ENCODE measurements around the gene TMEM131L.

Gene TMEM131L

GRCh38 chr4:153476829-153477574 lies 10.8 kb downstream of the TMEM131L start:
- no peak for DNase-seq

GRCh38 chr4:153479101-153479500 lies 12.9 kb downstream of the TMEM131L start:
- no peak for DNase-seq

- no peak for DNase-seq
Measured at GRCh38 chr4:153480704-153481103, 14.5 kb downstream of the TMEM131L start.

GRCh38 chr4:153481478-153481877 lies 15.3 kb downstream of the TMEM131L start:
- DNase-seq = no peak

- DNase-seq = no peak
Measured at GRCh38 chr4:153483432-153484418, 17.6 kb downstream of the TMEM131L start.

- DNase-seq = no peak
Measured at GRCh38 chr4:153485359-153485758, 19.2 kb downstream of the TMEM131L start.

- no peak for DNase-seq
Measured at GRCh38 chr4:153485860-153486259, 19.7 kb downstream of the TMEM131L start.

- no peak for DNase-seq
Measured at GRCh38 chr4:153486281-153487151, 20.4 kb downstream of the TMEM131L start.

GRCh38 chr4:153488006-153488891 lies 22.1 kb downstream of the TMEM131L start:
- DNase-seq = no peak

GRCh38 chr4:153489856-153490558 lies 23.8 kb downstream of the TMEM131L start:
- no peak for DNase-seq

GRCh38 chr4:153490985-153491483 lies 24.9 kb downstream of the TMEM131L start:
- DNase-seq = no peak

- DNase-seq = no peak
Measured at GRCh38 chr4:153494562-153494961, 28.4 kb downstream of the TMEM131L start.

GRCh38 chr4:153495480-153496193 lies 29.5 kb downstream of the TMEM131L start:
- no peak for DNase-seq

GRCh38 chr4:153497091-153497531 lies 31.0 kb downstream of the TMEM131L start:
- DNase-seq = no peak

- DNase-seq = no peak
Measured at GRCh38 chr4:153497988-153498967, 32.1 kb downstream of the TMEM131L start.

GRCh38 chr4:153499005-153499404 lies 32.8 kb downstream of the TMEM131L start:
- DNase-seq = no peak

- no peak for DNase-seq
Measured at GRCh38 chr4:153501578-153501977, 35.4 kb downstream of the TMEM131L start.

- DNase-seq = no peak
Measured at GRCh38 chr4:153502584-153502983, 36.4 kb downstream of the TMEM131L start.
